Body of pancreas (tissue), 4 donors: ENCODE results near the gene TMSB4X. TPM values are rescaled to one million over a fixed set of nuclear protein-coding genes. Genes with fewer than 3 reads are reported as not detected.

Source experiments
- ATAC-seq: fragments of 150-250 bp; one replicate; pipeline ENCODE4 v1.9.1; 2016
- DNase-seq, 4 donors: peaks; one replicate each; pipeline ENCODE4 v3.0.0-alpha.2; 2019
- H3K27ac ChIP-seq, 4 donors: fragments of 200-600 bp; sonication (generic); 1 replicate in 3 of 4; 2 replicates in 1 of 4; pipeline versions ENCODE4 v1.5.1 to v1.6.1; 2016 to 2019; ENCODE audit warnings: mild to moderate bottlenecking in 1 of 4, mixed read lengths in 1 of 4, moderate library complexity in 1 of 4
- H3K27me3 ChIP-seq, 2 donors: fragments of 200-600 bp; sonication (generic); one replicate each; pipeline ENCODE4 v1.6.0; 2016; ENCODE audit warnings: mild to moderate bottlenecking in 1 of 2
- H3K36me3 ChIP-seq, 2 donors: fragments of 200-600 bp; sonication (generic); replicated peaks in 1 of 2; 2 replicates each; pipeline ENCODE4 v1.5.1; 2016; ENCODE audit warnings: low read depth in 2 of 2; ENCODE audit not compliant: insufficient read depth in 1 of 2
- H3K4me1 ChIP-seq: fragments of 200-600 bp; sonication (generic); one replicate; pipeline ENCODE4 v1.6.0; 2016
- H3K4me3 ChIP-seq, 2 donors: fragments of 200-600 bp; sonication (generic); 1 replicate in 1 of 2; 2 replicates in 1 of 2; pipeline ENCODE4 v1.5.1; 2016 to 2019
- H3K9me3 ChIP-seq, 3 donors: fragments of 200-600 bp; sonication (generic); 1 replicate in 2 of 3; 2 replicates in 1 of 3; pipeline ENCODE4 v1.5.1; 2016
- CTCF ChIP-seq, 7 experiments: fragments of 450-650 bp in 4 of 7; fragments of 200-600 bp in 3 of 7; sonication (generic) in 3 of 7; IDR thresholded peaks; one replicate each; pipeline ENCODE4 v1.5.1; 2016 to 2019; ENCODE audit warnings: antibody characterized with exemption in 7 of 7
- POLR2A ChIP-seq, 3 donors: fragments of 450-650 bp; IDR thresholded peaks; one replicate each; pipeline ENCODE4 v1.6.1; 2016; ENCODE audit warnings: antibody characterized with exemption in 3 of 3, mild to moderate bottlenecking in 2 of 3
- WGBS, 2 donors: methylation state at CpG; one replicate each; pipeline ENCODE4 v1.1.5; 2017; 5-methylcytosine and 5-hydroxymethylcytosine counted together
- intact Hi-C: fragments of 100-400 bp; cut with DNase I; formaldehyde crosslinking; loops from one replicate; pipeline ENCODE4 v1.15.1; 2023
- total RNA-seq, 2 donors: library from RNA; depleted of rRNA; stranded (reverse); fragments of >200 nt; gene quantifications; one replicate each; pipeline ENCODE4 v1.1.0, GENCODE V29; 2016

The TMSB4X gene
- total RNA-seq, 2 donors from 2014 or later = 1,104 to 1,472 TPM

GRCh38 chrX:13005661-13006473 lies 31.0 kb downstream of the TMSB4X start:
- Histone ChIP-seq H3K27me3 (no peaks in the 10 kb centered on the region), H3K9me3 (no peaks in the 10 kb centered on the region), H3K4me1 (peaks cover 31% of the 10 kb centered on the region), H3K36me3 (no peaks in the 10 kb centered on the region), H3K4me3 (no peak overlapping the region), H3K27ac (peak overlapping the region in 1 of 4 donors; percentile 60)
- intact Hi-C loops = no loop called here
- ATAC-seq (no peak), DNase-seq (peak; percentile 51 to 76 (median 62))
- 22 to 32% methylated on average over 7 to 9 of the region's 9 CpGs for WGBS, 2 donors
- TF ChIP-seq POLR2A (IDR thresholded peaks at IDR 0.05) (no peak), CTCF (IDR thresholded peaks at IDR 0.05) (no peak)

GRCh38 chrX:13007519-13008188 lies 32.7 kb downstream of the TMSB4X start:
- no peaks in the 10 kb centered on the region for H3K9me3 ChIP-seq
- intact Hi-C loops = no loop called here
- DNase-seq (peak in 2 of 4 donors; percentile 17 to 23), ATAC-seq (peak; percentile 64)
- 75 to 79% methylated on average over 1 to 2 of the region's 2 CpGs for WGBS, 2 donors
- H3K27me3 ChIP-seq = no peaks in the 10 kb centered on the region
- peaks cover 31% of the 10 kb centered on the region for H3K4me1 ChIP-seq
- TF ChIP-seq POLR2A (IDR thresholded peaks at IDR 0.05) (no peak), CTCF (IDR thresholded peaks at IDR 0.05) (no peak)
- peak overlapping the region in 3 of 4 donors; percentile 34 to 47 (median 34) for H3K27ac ChIP-seq
- no peaks in the 10 kb centered on the region for H3K36me3 ChIP-seq
- no peak overlapping the region for H3K4me3 ChIP-seq

GRCh38 chrX:13008189-13008533 lies 33.3 kb downstream of the TMSB4X start:
- DNase-seq (no peak), ATAC-seq (no peak)
- H3K4me3 ChIP-seq = no peak overlapping the region
- WGBS, 2 donors = 11 to 35% methylated on average over 1 to 2 of the region's 2 CpGs
- H3K27me3 ChIP-seq = no peaks in the 10 kb centered on the region
- peak overlapping the region in 3 of 4 donors; percentile 34 to 47 (median 34) for H3K27ac ChIP-seq
- H3K9me3 ChIP-seq = no peaks in the 10 kb centered on the region
- H3K4me1 ChIP-seq = peaks cover 31% of the 10 kb centered on the region
- intact Hi-C loops = no loop called here
- no peaks in the 10 kb centered on the region for H3K36me3 ChIP-seq
- no peak for TF ChIP-seq CTCF (IDR thresholded peaks at IDR 0.05)
- TF ChIP-seq POLR2A (IDR thresholded peaks at IDR 0.05) = no peak

- DNase-seq (no peak), ATAC-seq (no peak)
- Histone ChIP-seq H3K9me3 (no peaks in the 10 kb centered on the region), H3K4me1 (peaks cover 37% of the 10 kb centered on the region), H3K27ac (peak overlapping the region in 2 of 4 donors; percentile 39 to 49), H3K27me3 (no peaks in the 10 kb centered on the region), H3K36me3 (no peaks in the 10 kb centered on the region), H3K4me3 (no peak overlapping the region)
- intact Hi-C loops = no loop called here
- WGBS, 2 donors = 97 to 100% methylated on average over 3 of the region's 3 CpGs
- TF ChIP-seq POLR2A (IDR thresholded peaks at IDR 0.05) (no peak), CTCF (IDR thresholded peaks at IDR 0.05) (no peak)
These were observed 33.9 kb downstream of the TMSB4X start for GRCh38 chrX:13008851-13009250.
